Keratinocyte (primary cell): Measurements from ENCODE around the gene PTPRU. TPM values are rescaled to one million over a fixed set of nuclear protein-coding genes. Genes with fewer than 3 reads are reported as not detected.

Experiments
- DNase-seq: peaks from one replicate; pipeline ENCODE4 v3.0.0-alpha.2; 2011; ENCODE audit warnings: low read depth, missing footprints, low spot score
- FAIRE-seq: peaks from 2 replicates; lab custom pipeline; 2011; peaks lifted over from hg19 to GRCh38; lab: Jason Lieb, UNC
- H2AFZ ChIP-seq: 2 replicates; pipeline ENCODE4 v1.6.0; 2012; ENCODE audit warnings: low read length, control low read depth, inconsistent platforms; ENCODE audit not compliant: control insufficient read depth
- H3K27ac ChIP-seq: 2 replicates; pipeline ENCODE4 v1.5.1; 2011; ENCODE audit warnings: low read length; ENCODE audit not compliant: control insufficient read depth, insufficient read depth
- H3K27me3 ChIP-seq: 3 replicates; pipeline ENCODE4 v1.6.0; 2011; ENCODE audit warnings: low read length; ENCODE audit not compliant: control insufficient read depth, insufficient read depth; ENCODE audit errors: extremely low read depth
- H3K36me3 ChIP-seq, 2 experiments: 2 replicates in 1 of 2; 3 replicates in 1 of 2; pipeline ENCODE4 v1.5.1; 2011; ENCODE audit warnings: low read length in 2 of 2, mild to moderate bottlenecking in 1 of 2; ENCODE audit not compliant: control insufficient read depth in 2 of 2, insufficient read depth in 2 of 2; ENCODE audit errors: extremely low read depth in 1 of 2
- H3K4me1 ChIP-seq: 3 replicates; pipeline ENCODE4 v1.5.1; 2011; ENCODE audit warnings: low read length; ENCODE audit not compliant: control insufficient read depth, insufficient read depth; ENCODE audit errors: extremely low read depth
- H3K4me2 ChIP-seq: 3 replicates; pipeline ENCODE4 v1.6.0; 2011; ENCODE audit warnings: low read depth, low read length; ENCODE audit not compliant: control insufficient read depth, insufficient read depth; ENCODE audit errors: extremely low read depth
- H3K4me3 ChIP-seq, 3 experiments: fragments of 200-600 bp in 1 of 3; sonication (generic) in 1 of 3; 2 replicates in 2 of 3; 3 replicates in 1 of 3; pipeline ENCODE4 v1.5.1; 2011 to 2016; ENCODE audit warnings: low read length in 3 of 3, mild to moderate bottlenecking in 3 of 3, control low read depth in 2 of 3, inconsistent platforms in 1 of 3, low read depth in 1 of 3, mixed read lengths in 1 of 3, mixed run types in 1 of 3, moderate library complexity in 1 of 3; ENCODE audit not compliant: control insufficient read depth in 2 of 3, insufficient read depth in 2 of 3; ENCODE audit errors: extremely low read depth in 1 of 3
- H3K79me2 ChIP-seq: 2 replicates; pipeline ENCODE4 v1.6.0; 2012; ENCODE audit warnings: low read length; ENCODE audit not compliant: control insufficient read depth, insufficient read depth
- H3K9ac ChIP-seq: 3 replicates; pipeline ENCODE4 v1.6.0; 2011; ENCODE audit warnings: low read length; ENCODE audit not compliant: control insufficient read depth, insufficient read depth; ENCODE audit errors: extremely low read depth
- H3K9me1 ChIP-seq: 3 replicates; pipeline ENCODE4 v1.6.0; 2011; ENCODE audit warnings: low read length; ENCODE audit not compliant: control insufficient read depth, insufficient read depth; ENCODE audit errors: extremely low read depth
- H3K9me3 ChIP-seq: 2 replicates; pipeline ENCODE4 v1.5.1; 2012; ENCODE audit warnings: low read depth, low read length; ENCODE audit not compliant: control insufficient read depth
- H4K20me1 ChIP-seq: 3 replicates; pipeline ENCODE4 v1.6.0; 2011; ENCODE audit warnings: low read length; ENCODE audit not compliant: control insufficient read depth, insufficient read depth; ENCODE audit errors: extremely low read depth
- CTCF ChIP-seq, 3 experiments: IDR thresholded peaks in 1 of 3; conservative IDR thresholded peaks in 1 of 3; optimal IDR thresholded peaks in 1 of 3; 2 replicates in 2 of 3; 3 replicates in 1 of 3; pipeline versions ENCODE3 to v1.5.1; 2011; ENCODE audit warnings: low read length in 3 of 3, mild to moderate bottlenecking in 3 of 3, moderate library complexity in 2 of 3, control low read depth in 1 of 3, inconsistent platforms in 1 of 3; ENCODE audit not compliant: insufficient read depth in 2 of 3; ENCODE audit errors: extremely low read depth in 1 of 3
- EZH2 ChIP-seq: IDR thresholded peaks from one replicate; pipeline ENCODE4 v1.6.1; 2012; ENCODE audit warnings: inconsistent platforms, mild to moderate bottlenecking, low read length, moderate library complexity
- dilution Hi-C: fragments of 300-500 bp; cut with MboI; formaldehyde crosslinking; loops from one replicate; pipeline ENCODE4 v1.7.0; 2020; ENCODE audit warnings: low sequenced_read_pairs; ENCODE audit not compliant: extremely low pct_ligation_motif_present
- polyA plus RNA-seq, 5 experiments: library from polyadenylated mRNA; depleted of rRNA in 3 of 5; stranded (reverse) in 3 of 5; stranded (forward) in 1 of 5; unstranded in 1 of 5; fragments of >200 nt; gene quantifications; 1 replicate in 1 of 5; 2 replicates in 3 of 5; 3 replicates in 1 of 5; pipeline versions ENCODE4 v1.2.1 to v1.2.3, GENCODE V29; 2011 to 2012; ENCODE audit warnings: missing spikeins in 2 of 5, low read depth in 1 of 5, low replicate concordance in 1 of 5

PTPRU gene
- polyA plus RNA-seq, 1 donor (not counting 4 experiments of a cell fraction or from before 2014, with no cell fraction given): 4.3 TPM

- Histone ChIP-seq H3K9me1 (no peaks in the 10 kb centered on the region), H3K27me3 (peaks cover 5% of the 10 kb centered on the region), H3K9ac (no peak overlapping the region), H3K4me3 (no peak overlapping the region), H3K9me3 (no peaks in the 10 kb centered on the region), H3K36me3 (no peaks in the 10 kb centered on the region), H3K4me2 (no peak overlapping the region), H2AFZ (no peak overlapping the region), H3K4me1 (no peaks in the 10 kb centered on the region), H3K79me2 (no peaks in the 10 kb centered on the region), H4K20me1 (no peaks in the 10 kb centered on the region), H3K27ac (no peak overlapping the region)
- TF ChIP-seq CTCF (optimal IDR thresholded peaks at IDR 0.05 in 1 of 3, IDR thresholded peaks at IDR 0.05 in 1 of 3, conservative IDR thresholded peaks at IDR 0.05 in 1 of 3; ENCODE audit: extremely low read depth in 1 of 3, insufficient read depth in 2 of 3, low read length in 3 of 3) (no peak), EZH2 (no peak)
- dilution Hi-C loops: no loop called here
- no peak for FAIRE-seq
- DNase-seq: no peak
Observed at GRCh38 chr1:29330856-29331255, 94.5 kb downstream of the PTPRU start.

- H3K4me3 ChIP-seq: no peak overlapping the region
- no peaks in the 10 kb centered on the region for H3K36me3 ChIP-seq
- no peaks in the 10 kb centered on the region for H3K79me2 ChIP-seq
- peaks cover 5% of the 10 kb centered on the region for H3K27me3 ChIP-seq
- dilution Hi-C loops: no loop called here
- no peaks in the 10 kb centered on the region for H3K4me1 ChIP-seq
- H3K27ac ChIP-seq: no peak overlapping the region
- H4K20me1 ChIP-seq: no peaks in the 10 kb centered on the region
- H3K9ac ChIP-seq: no peak overlapping the region
- H3K4me2 ChIP-seq: no peak overlapping the region
- FAIRE-seq (no peak), DNase-seq (no peak)
- H2AFZ ChIP-seq: no peak overlapping the region
- no peak for TF ChIP-seq CTCF (optimal IDR thresholded peaks at IDR 0.05 in 1 of 3, IDR thresholded peaks at IDR 0.05 in 1 of 3, conservative IDR thresholded peaks at IDR 0.05 in 1 of 3; ENCODE audit: extremely low read depth in 1 of 3, insufficient read depth in 2 of 3, low read length in 3 of 3)
- TF ChIP-seq EZH2: no peak
- H3K9me1 ChIP-seq: no peaks in the 10 kb centered on the region
- no peaks in the 10 kb centered on the region for H3K9me3 ChIP-seq
Observed at GRCh38 chr1:29331309-29331708, 95.0 kb downstream of the PTPRU start.
